Mesenteric fat pad (tissue), 1 donor: ENCODE results near the gene COL2A1. TPM values are rescaled to one million over a fixed set of nuclear protein-coding genes. Genes with fewer than 3 reads are reported as not detected.

Source experiments
- DNase-seq: peaks from one replicate; pipeline ENCODE4 v3.0.0-alpha.2; 2020; ENCODE audit warnings: low spot score
- total RNA-seq: library from RNA; stranded (reverse); fragmentation: NEBNext Ultra II Directional; extraction: Animal tissue kit (Norgen Biotek cat#: 25700); gene quantifications from one replicate; pipeline ENCODE4 v1.2.1, GENCODE V29; 2021
- donor health status: DM: yes; HTN: yes; CAD: no.

The COL2A1 gene
- total RNA-seq, 1 donor from 2014 or later = not detected

- no peak for DNase-seq
Observed at GRCh38 chr12:47946413-47947323, 57.6 kb downstream of the COL2A1 start.

- no peak for DNase-seq
Observed at GRCh38 chr12:47945341-47945728, 58.9 kb downstream of the COL2A1 start.

GRCh38 chr12:47944685-47945340 is 59.5 kb downstream of the COL2A1 start:
- DNase-seq = no peak

GRCh38 chr12:47943623-47944340 is 60.5 kb downstream of the COL2A1 start:
- no peak for DNase-seq

GRCh38 chr12:47942614-47943225 is 61.6 kb downstream of the COL2A1 start:
- DNase-seq = no peak

- no peak for DNase-seq
Observed at GRCh38 chr12:47941871-47942613, 62.2 kb downstream of the COL2A1 start.

- no peak for DNase-seq
Observed at GRCh38 chr12:47941475-47941780, 62.8 kb downstream of the COL2A1 start.

- DNase-seq = no peak
Observed at GRCh38 chr12:47940773-47941474, 63.4 kb downstream of the COL2A1 start.

GRCh38 chr12:47939009-47939601 is 65.2 kb downstream of the COL2A1 start:
- DNase-seq = no peak

- no peak for DNase-seq
Observed at GRCh38 chr12:47938594-47938993, 65.7 kb downstream of the COL2A1 start.

- no peak for DNase-seq
Observed at GRCh38 chr12:47938093-47938492, 66.2 kb downstream of the COL2A1 start.

GRCh38 chr12:47935184-47935583 is 69.1 kb downstream of the COL2A1 start:
- DNase-seq = no peak

GRCh38 chr12:47931187-47931586 is 73.1 kb downstream of the COL2A1 start:
- no peak for DNase-seq

- DNase-seq = no peak
Observed at GRCh38 chr12:47930634-47931033, 73.6 kb downstream of the COL2A1 start.

- DNase-seq = no peak
Observed at GRCh38 chr12:47927346-47927745, 76.9 kb downstream of the COL2A1 start.

Other genes starting within 250 kb of the COL2A1 start
- 79.4 TPM for gene RAPGEF3, start 245.6 kb downstream of the COL2A1 start, total RNA-seq
- gene SLC48A1, start 231.2 kb downstream of the COL2A1 start, total RNA-seq = 40.3 TPM
- gene HDAC7, start 184.6 kb downstream of the COL2A1 start, total RNA-seq = 105 TPM
- gene VDR, start 99.5 kb downstream of the COL2A1 start, total RNA-seq = 9.8 TPM
- 34.5 TPM for gene TMEM106C, start 40.9 kb downstream of the COL2A1 start, total RNA-seq
- gene SENP1, start 101.6 kb upstream of the COL2A1 start, total RNA-seq = 14.5 TPM
- gene PFKM, start 114.9 kb upstream of the COL2A1 start, total RNA-seq = 27.5 TPM
- 41.8 TPM for gene ASB8, start 153.0 kb upstream of the COL2A1 start, total RNA-seq
- gene CCDC184, start 179.2 kb upstream of the COL2A1 start, total RNA-seq = 0.35 TPM
- gene OR10AD1, start 198.8 kb upstream of the COL2A1 start, total RNA-seq = not detected